ENCODE data around the gene ACTR2.

ACTR2 gene

GRCh38 chr2:65300761-65301711 is 73.4 kb downstream of the ACTR2 start:
- TF ChIP-seq ZFX (IDR thresholded peaks at IDR 0.05; ENCODE audit: borderline replicate concordance) (no peak), CTCF (IDR thresholded peaks at IDR 0.05) (no peak)
- H3K27ac ChIP-seq: peak overlapping the region; percentile 79

GRCh38 chr2:65305934-65306333 is 78.3 kb downstream of the ACTR2 start:
- TF ChIP-seq CTCF (IDR thresholded peaks at IDR 0.05) (no peak), ZFX (IDR thresholded peaks at IDR 0.05; ENCODE audit: borderline replicate concordance) (no peak)
- no peak overlapping the region for H3K27ac ChIP-seq

- no peak; the same call in 1 of the 2 replicates for TF ChIP-seq CTCF (IDR thresholded peaks at IDR 0.05)
- no peak for TF ChIP-seq ZFX (IDR thresholded peaks at IDR 0.05; ENCODE audit: borderline replicate concordance)
- H3K27ac ChIP-seq: peak overlapping the region; percentile 60
Observed at GRCh38 chr2:65309699-65310098, 82.1 kb downstream of the ACTR2 start.

GRCh38 chr2:65311049-65311448 is 83.4 kb downstream of the ACTR2 start:
- no peak for TF ChIP-seq CTCF (IDR thresholded peaks at IDR 0.05)
- no peak for TF ChIP-seq ZFX (IDR thresholded peaks at IDR 0.05; ENCODE audit: borderline replicate concordance)
- no peak overlapping the region for H3K27ac ChIP-seq

- no peak overlapping the region for H3K27ac ChIP-seq
- TF ChIP-seq CTCF (IDR thresholded peaks at IDR 0.05) (no peak), ZFX (IDR thresholded peaks at IDR 0.05; ENCODE audit: borderline replicate concordance) (no peak)
Observed at GRCh38 chr2:65311596-65311995, 84.0 kb downstream of the ACTR2 start.

GRCh38 chr2:65313126-65313953 is 85.7 kb downstream of the ACTR2 start:
- TF ChIP-seq CTCF (IDR thresholded peaks at IDR 0.05): no peak
- no peak for TF ChIP-seq ZFX (IDR thresholded peaks at IDR 0.05; ENCODE audit: borderline replicate concordance)
- no peak overlapping the region for H3K27ac ChIP-seq

- H3K27ac ChIP-seq: no peak overlapping the region
- TF ChIP-seq ZFX (IDR thresholded peaks at IDR 0.05; ENCODE audit: borderline replicate concordance) (no peak), CTCF (IDR thresholded peaks at IDR 0.05) (no peak)
Observed at GRCh38 chr2:65313954-65314256, 86.3 kb downstream of the ACTR2 start.
